Neural cell (in vitro differentiated cells): ENCODE results near the gene ITPRID1.

Experiments
- EP300 ChIP-seq: fragments of 450-650 bp; conservative IDR thresholded peaks from 2 replicates; pipeline ENCODE4 v1.6.1; 2014; ENCODE audit warnings: antibody characterized with exemption, mild to moderate bottlenecking, moderate library complexity; ENCODE audit not compliant: poor library complexity, severe bottlenecking
- EZH2 ChIP-seq: fragments of 200-600, 300-800 bp; shearing (Covaris generic), sonication (generic); IDR thresholded peaks from 2 replicates; pipeline ENCODE4 v1.6.1; 2014; ENCODE audit warnings: antibody characterized with exemption, low read length, borderline replicate concordance, mild to moderate bottlenecking; ENCODE audit not compliant: insufficient read depth, poor library complexity, severe bottlenecking
- MXI1 ChIP-seq: fragments of 450-650 bp; conservative IDR thresholded peaks from 2 replicates; pipeline ENCODE4 v1.6.1; 2014; ENCODE audit warnings: antibody characterized with exemption, mild to moderate bottlenecking; ENCODE audit not compliant: poor library complexity, severe bottlenecking
- POLR2AphosphoS5 ChIP-seq: IDR thresholded peaks from 2 replicates; pipeline ENCODE4 v1.6.1; 2012
- RAD21 ChIP-seq: fragments of 450-650 bp; conservative IDR thresholded peaks from 2 replicates; pipeline ENCODE4 v1.6.1; 2014; ENCODE audit warnings: antibody characterized with exemption, mild to moderate bottlenecking, moderate library complexity
- SMC3 ChIP-seq: fragments of 450-650 bp; conservative IDR thresholded peaks from 2 replicates; pipeline ENCODE4 v1.6.1; 2014; ENCODE audit warnings: antibody characterized with exemption, mild to moderate bottlenecking, moderate library complexity; ENCODE audit not compliant: poor library complexity
- TAF1 ChIP-seq: IDR thresholded peaks from 2 replicates; pipeline ENCODE4 v1.6.1; 2012; ENCODE audit warnings: low read depth
- TF ChIP-seq, protein P1 (sequence below): fragments of 450-650 bp; IDR thresholded peaks from 2 replicates; pipeline ENCODE4 v1.5.1; 2014; ENCODE audit warnings: antibody characterized with exemption, mild to moderate bottlenecking, moderate library complexity; ENCODE audit not compliant: poor library complexity, severe bottlenecking
- TF ChIP-seq, protein P2 (sequence below): IDR thresholded peaks from 2 replicates; pipeline ENCODE4 v1.6.1; 2012; ENCODE audit warnings: borderline replicate concordance

DNA sequence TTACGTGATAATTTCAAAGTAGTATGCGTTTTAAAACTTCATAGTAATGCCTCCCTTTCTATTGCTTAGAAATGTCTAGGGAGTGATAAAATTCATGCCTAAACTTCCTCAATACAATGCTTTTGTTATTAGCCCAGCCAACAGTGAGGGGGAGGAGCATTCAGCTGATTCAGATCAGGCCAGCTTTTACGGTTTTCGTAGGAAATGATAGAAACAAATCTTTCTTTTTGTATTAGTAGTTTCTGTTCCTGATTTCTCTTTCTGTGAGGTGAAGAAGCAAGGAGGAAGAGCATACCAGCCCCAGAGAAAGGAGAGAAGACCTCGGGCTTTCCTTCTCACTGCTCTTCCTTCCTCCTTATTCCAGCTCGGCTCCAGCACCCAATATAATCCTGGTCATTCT is 35.2 kb upstream of the ITPRID1 start:
- TF ChIP-seq, protein P1, sequence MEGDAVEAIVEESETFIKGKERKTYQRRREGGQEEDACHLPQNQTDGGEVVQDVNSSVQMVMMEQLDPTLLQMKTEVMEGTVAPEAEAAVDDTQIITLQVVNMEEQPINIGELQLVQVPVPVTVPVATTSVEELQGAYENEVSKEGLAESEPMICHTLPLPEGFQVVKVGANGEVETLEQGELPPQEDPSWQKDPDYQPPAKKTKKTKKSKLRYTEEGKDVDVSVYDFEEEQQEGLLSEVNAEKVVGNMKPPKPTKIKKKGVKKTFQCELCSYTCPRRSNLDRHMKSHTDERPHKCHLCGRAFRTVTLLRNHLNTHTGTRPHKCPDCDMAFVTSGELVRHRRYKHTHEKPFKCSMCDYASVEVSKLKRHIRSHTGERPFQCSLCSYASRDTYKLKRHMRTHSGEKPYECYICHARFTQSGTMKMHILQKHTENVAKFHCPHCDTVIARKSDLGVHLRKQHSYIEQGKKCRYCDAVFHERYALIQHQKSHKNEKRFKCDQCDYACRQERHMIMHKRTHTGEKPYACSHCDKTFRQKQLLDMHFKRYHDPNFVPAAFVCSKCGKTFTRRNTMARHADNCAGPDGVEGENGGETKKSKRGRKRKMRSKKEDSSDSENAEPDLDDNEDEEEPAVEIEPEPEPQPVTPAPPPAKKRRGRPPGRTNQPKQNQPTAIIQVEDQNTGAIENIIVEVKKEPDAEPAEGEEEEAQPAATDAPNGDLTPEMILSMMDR = no peak
- TF ChIP-seq MXI1 (no peak), SMC3 (no peak), POLR2AphosphoS5 (no peak), EP300 (no peak), TAF1 (no peak), RAD21 (no peak), EZH2 (no peak)
- TF ChIP-seq, protein P2, sequence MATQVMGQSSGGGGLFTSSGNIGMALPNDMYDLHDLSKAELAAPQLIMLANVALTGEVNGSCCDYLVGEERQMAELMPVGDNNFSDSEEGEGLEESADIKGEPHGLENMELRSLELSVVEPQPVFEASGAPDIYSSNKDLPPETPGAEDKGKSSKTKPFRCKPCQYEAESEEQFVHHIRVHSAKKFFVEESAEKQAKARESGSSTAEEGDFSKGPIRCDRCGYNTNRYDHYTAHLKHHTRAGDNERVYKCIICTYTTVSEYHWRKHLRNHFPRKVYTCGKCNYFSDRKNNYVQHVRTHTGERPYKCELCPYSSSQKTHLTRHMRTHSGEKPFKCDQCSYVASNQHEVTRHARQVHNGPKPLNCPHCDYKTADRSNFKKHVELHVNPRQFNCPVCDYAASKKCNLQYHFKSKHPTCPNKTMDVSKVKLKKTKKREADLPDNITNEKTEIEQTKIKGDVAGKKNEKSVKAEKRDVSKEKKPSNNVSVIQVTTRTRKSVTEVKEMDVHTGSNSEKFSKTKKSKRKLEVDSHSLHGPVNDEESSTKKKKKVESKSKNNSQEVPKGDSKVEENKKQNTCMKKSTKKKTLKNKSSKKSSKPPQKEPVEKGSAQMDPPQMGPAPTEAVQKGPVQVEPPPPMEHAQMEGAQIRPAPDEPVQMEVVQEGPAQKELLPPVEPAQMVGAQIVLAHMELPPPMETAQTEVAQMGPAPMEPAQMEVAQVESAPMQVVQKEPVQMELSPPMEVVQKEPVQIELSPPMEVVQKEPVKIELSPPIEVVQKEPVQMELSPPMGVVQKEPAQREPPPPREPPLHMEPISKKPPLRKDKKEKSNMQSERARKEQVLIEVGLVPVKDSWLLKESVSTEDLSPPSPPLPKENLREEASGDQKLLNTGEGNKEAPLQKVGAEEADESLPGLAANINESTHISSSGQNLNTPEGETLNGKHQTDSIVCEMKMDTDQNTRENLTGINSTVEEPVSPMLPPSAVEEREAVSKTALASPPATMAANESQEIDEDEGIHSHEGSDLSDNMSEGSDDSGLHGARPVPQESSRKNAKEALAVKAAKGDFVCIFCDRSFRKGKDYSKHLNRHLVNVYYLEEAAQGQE = no peak
